Endodermal cell (in vitro differentiated cells): Measurements from ENCODE around the gene ARHGEF12. TPM values are rescaled to one million over a fixed set of nuclear protein-coding genes. Genes with fewer than 3 reads are reported as not detected.

ENCODE experiments used
- DNase-seq: peaks from one replicate; pipeline ENCODE4 v3.0.0-alpha.2; 2017
- H3K27ac ChIP-seq: 2 replicates; pipeline ENCODE4 v1.5.1; 2013; ENCODE audit warnings: mild to moderate bottlenecking, low read depth, low read length, moderate library complexity
- H3K27me3 ChIP-seq: 2 replicates; pipeline ENCODE4 v1.6.1; 2013; ENCODE audit warnings: mild to moderate bottlenecking, low read length, moderate library complexity; ENCODE audit not compliant: insufficient read depth, control insufficient read depth, poor library complexity, severe bottlenecking
- H3K36me3 ChIP-seq: 2 replicates; pipeline ENCODE4 v1.7.0; 2013; ENCODE audit warnings: mild to moderate bottlenecking, low read length, moderate library complexity; ENCODE audit not compliant: control insufficient read depth, insufficient read depth
- H3K4me1 ChIP-seq: one replicate; pipeline ENCODE4 v1.7.0; 2013; ENCODE audit warnings: low read length; ENCODE audit not compliant: control insufficient read depth, insufficient read depth
- H3K4me3 ChIP-seq: 2 replicates; pipeline ENCODE4 v1.5.1; 2013; ENCODE audit warnings: mild to moderate bottlenecking, low read length, moderate library complexity
- H3K9ac ChIP-seq: 2 replicates; pipeline ENCODE4 v1.6.1; 2013; ENCODE audit warnings: mild to moderate bottlenecking, low read length, moderate library complexity; ENCODE audit not compliant: poor library complexity, severe bottlenecking; ENCODE audit errors: extremely low read depth
- H3K9me3 ChIP-seq: 2 replicates; pipeline ENCODE4 v1.6.1; 2013; ENCODE audit warnings: mild to moderate bottlenecking, low read length, moderate library complexity; ENCODE audit not compliant: control insufficient read depth
- H3K27ac Mint-ChIP-seq: 2 replicates; pipeline ENCODE4 v1.8.0; 2020; ENCODE audit warnings: mixed read lengths
- H3K27me3 Mint-ChIP-seq: 2 replicates; pipeline ENCODE4 v1.8.0; 2021; ENCODE audit warnings: mild to moderate bottlenecking, mixed read lengths; ENCODE audit not compliant: insufficient read depth
- H3K36me3 Mint-ChIP-seq: 2 replicates; pipeline ENCODE4 v1.8.0; 2020; ENCODE audit warnings: low read depth, mixed read lengths
- H3K4me1 Mint-ChIP-seq: 2 replicates; pipeline ENCODE4 v1.8.0; 2020; ENCODE audit warnings: mixed read lengths
- H3K4me3 Mint-ChIP-seq: 2 replicates; pipeline ENCODE4 v1.8.0; 2020; ENCODE audit warnings: mild to moderate bottlenecking, moderate library complexity, mixed read lengths
- H3K9me3 Mint-ChIP-seq: 2 replicates; pipeline ENCODE4 v1.8.0; 2020; ENCODE audit warnings: mild to moderate bottlenecking, mixed read lengths
- WGBS, 2 experiments: methylation state at CpG; one replicate each; pipeline versions ENCODE4 v1.1.5 to v1.1.7; 2013; ENCODE audit warnings: missing lambda C conversion rate in 2 of 2, mixed read lengths in 1 of 2; ENCODE audit not compliant: insufficient coverage in 1 of 2, insufficient read length in 1 of 2; 5-methylcytosine and 5-hydroxymethylcytosine counted together
- total RNA-seq, 2 donors: library from RNA; stranded (reverse); fragmentation: NEBNext Ultra II Directional in 1 of 2; extraction: Animal tissue kit (Norgen Biotek cat#: 25700) in 1 of 2; gene quantifications; 2 replicates in 1 of 2; 3 replicates in 1 of 2; pipeline ENCODE4 v1.2.1, GENCODE V29; 2021
- TF ChIP-seq, protein P1 (sequence below): fragments of 200-600 bp; sonication (generic); conservative IDR thresholded peaks from 2 replicates; pipeline ENCODE4 v1.5.0; 2021; ENCODE audit warnings: antibody characterized with exemption, mild to moderate bottlenecking

ARHGEF12 gene
- total RNA-seq, 2 donors from 2014 or later = 35.3 to 38.7 TPM

DNA sequence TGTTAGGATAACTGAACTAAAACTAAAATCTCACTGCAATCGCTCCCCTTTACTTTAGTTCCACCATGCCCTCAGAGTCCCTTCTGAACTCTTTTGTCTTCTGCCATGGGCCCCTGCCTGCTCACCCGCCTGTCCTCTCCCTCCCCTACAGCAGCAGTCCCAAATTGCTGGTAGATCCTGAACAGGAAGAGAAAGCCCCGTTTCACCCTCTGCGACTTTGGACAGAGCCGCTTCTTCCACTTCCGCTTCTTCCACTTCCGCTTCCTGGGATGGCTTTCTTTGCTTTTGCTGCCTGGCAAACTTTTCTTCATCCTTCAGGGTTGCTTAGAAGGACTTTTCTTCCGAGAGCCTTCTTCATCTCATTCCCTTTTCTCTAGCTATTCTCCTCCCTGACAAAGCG is 46.8 kb upstream of the ARHGEF12 start:
- H3K27ac Mint-ChIP-seq = no peak overlapping the region
- no peak overlapping the region for H3K4me3 Mint-ChIP-seq
- WGBS, 2 experiments = 81 to 87% methylated on average over 6 to 9 of the region's 9 CpGs

DNA sequence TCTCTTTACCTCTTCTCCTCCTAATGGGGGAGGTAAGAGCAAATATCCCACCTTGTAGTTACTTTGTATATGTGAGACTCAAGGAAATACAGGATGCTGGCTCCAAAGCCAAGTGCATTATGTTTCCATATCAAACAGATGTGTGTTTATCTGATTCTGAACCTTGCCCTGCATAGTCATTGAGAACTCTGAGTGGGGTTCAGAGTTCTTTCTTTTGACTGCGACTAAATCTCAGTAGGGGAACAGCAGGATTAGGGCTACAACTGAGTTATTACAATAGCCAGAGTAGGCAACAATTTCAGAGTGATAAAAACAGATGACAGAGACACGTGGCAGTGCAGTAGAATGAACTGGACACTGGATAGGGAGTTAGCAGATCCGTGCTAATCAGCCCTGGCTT is 45.3 kb upstream of the ARHGEF12 start:
- no peak overlapping the region for H3K9ac ChIP-seq
- H3K4me3 Mint-ChIP-seq = no peak overlapping the region
- H3K27ac ChIP-seq = no peak overlapping the region
- no peaks in the 10 kb centered on the region for H3K36me3 Mint-ChIP-seq
- no peak overlapping the region for H3K27ac Mint-ChIP-seq
- WGBS, 2 experiments = 55 to 67% methylated on average over 3 of the region's 3 CpGs
- no peaks in the 10 kb centered on the region for H3K36me3 ChIP-seq
- no peak for DNase-seq
- peaks cover 28% of the 10 kb centered on the region for H3K27me3 Mint-ChIP-seq
- TF ChIP-seq, protein P1, sequence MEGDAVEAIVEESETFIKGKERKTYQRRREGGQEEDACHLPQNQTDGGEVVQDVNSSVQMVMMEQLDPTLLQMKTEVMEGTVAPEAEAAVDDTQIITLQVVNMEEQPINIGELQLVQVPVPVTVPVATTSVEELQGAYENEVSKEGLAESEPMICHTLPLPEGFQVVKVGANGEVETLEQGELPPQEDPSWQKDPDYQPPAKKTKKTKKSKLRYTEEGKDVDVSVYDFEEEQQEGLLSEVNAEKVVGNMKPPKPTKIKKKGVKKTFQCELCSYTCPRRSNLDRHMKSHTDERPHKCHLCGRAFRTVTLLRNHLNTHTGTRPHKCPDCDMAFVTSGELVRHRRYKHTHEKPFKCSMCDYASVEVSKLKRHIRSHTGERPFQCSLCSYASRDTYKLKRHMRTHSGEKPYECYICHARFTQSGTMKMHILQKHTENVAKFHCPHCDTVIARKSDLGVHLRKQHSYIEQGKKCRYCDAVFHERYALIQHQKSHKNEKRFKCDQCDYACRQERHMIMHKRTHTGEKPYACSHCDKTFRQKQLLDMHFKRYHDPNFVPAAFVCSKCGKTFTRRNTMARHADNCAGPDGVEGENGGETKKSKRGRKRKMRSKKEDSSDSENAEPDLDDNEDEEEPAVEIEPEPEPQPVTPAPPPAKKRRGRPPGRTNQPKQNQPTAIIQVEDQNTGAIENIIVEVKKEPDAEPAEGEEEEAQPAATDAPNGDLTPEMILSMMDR = no peak
- H3K4me1 Mint-ChIP-seq = no peaks in the 10 kb centered on the region
- no peak overlapping the region for H3K4me3 ChIP-seq
- peaks cover 25% of the 10 kb centered on the region for H3K27me3 ChIP-seq
- H3K9me3 Mint-ChIP-seq = no peaks in the 10 kb centered on the region
- no peaks in the 10 kb centered on the region for H3K9me3 ChIP-seq
- no peaks in the 10 kb centered on the region for H3K4me1 ChIP-seq

More for the DNA sequence above, 46.8 kb upstream of the ARHGEF12 start:
- H3K36me3 Mint-ChIP-seq = no peaks in the 10 kb centered on the region
- Histone ChIP-seq H3K36me3 (no peaks in the 10 kb centered on the region), H3K27me3 (peaks cover 23% of the 10 kb centered on the region), H3K9ac (no peak overlapping the region), H3K4me3 (no peak overlapping the region), H3K9me3 (no peaks in the 10 kb centered on the region), H3K4me1 (no peaks in the 10 kb centered on the region), H3K27ac (no peak overlapping the region)
- DNase-seq = no peak
- no peaks in the 10 kb centered on the region for H3K9me3 Mint-ChIP-seq
- no peaks in the 10 kb centered on the region for H3K4me1 Mint-ChIP-seq
- TF ChIP-seq, protein P1 = no peak
- H3K27me3 Mint-ChIP-seq = peaks cover 22% of the 10 kb centered on the region

DNA sequence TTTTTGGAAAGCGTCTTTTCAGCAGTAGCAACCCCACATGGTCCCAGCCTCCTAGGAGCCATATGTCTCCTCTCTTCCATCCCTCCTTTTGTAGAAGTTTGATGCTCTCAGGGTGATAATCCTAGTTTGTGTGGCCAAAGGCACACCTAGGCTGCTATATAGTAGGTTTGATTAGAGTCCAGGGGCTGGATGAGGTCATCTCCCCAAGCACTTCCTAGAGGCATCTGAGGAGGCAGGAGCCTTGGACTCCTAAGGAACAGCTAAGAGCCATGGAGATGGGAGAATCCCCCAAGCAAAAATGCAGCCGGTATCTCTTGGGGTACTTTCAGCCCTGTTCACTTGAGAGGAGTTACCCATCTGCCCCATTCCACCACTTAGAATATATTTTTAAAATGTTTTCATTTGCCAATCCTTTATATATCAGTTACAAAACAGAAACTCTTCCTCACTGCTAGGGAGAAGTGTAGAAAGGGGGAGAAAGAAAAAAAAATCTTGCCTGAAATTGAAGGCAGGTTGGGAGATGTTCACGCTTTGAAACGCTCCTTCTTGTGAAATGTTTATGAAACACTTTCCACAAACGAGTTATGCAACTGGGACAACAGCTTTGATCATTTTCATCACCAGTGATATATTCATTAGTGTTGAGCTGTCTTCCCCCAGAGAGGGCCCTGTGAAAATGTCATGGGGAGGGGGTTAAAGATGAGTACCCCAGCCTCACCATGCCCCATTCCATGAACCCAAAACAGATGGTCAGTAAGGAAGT is 43.0 kb upstream of the ARHGEF12 start:
- no peak for DNase-seq
- Mint-ChIP-seq H3K4me1 (no peaks in the 10 kb centered on the region), H3K36me3 (no peaks in the 10 kb centered on the region), H3K27ac (no peak overlapping the region), H3K27me3 (peaks cover 28% of the 10 kb centered on the region), H3K9me3 (no peaks in the 10 kb centered on the region), H3K4me3 (no peak overlapping the region)
- no peak overlapping the region for H3K4me3 ChIP-seq
- H3K4me1 ChIP-seq = no peaks in the 10 kb centered on the region
- TF ChIP-seq, protein P1 = no peak
- H3K9ac ChIP-seq = no peak overlapping the region
- no peaks in the 10 kb centered on the region for H3K9me3 ChIP-seq
- 84 to 91% methylated on average over 5 of the region's 5 CpGs for WGBS, 2 experiments
- H3K36me3 ChIP-seq = no peaks in the 10 kb centered on the region
- no peak overlapping the region for H3K27ac ChIP-seq
- H3K27me3 ChIP-seq = peaks cover 25% of the 10 kb centered on the region
